ENCODE data around the gene C3AR1. TPM values are rescaled to one million over a fixed set of nuclear protein-coding genes. Genes with fewer than 3 reads are reported as not detected.

C3AR1 gene
- total and polyA plus RNA-seq, 7 donors, result 6.6 to 27.3 (median 10.0) TPM

GRCh38 chr12:8014836-8015235 is 51.3 kb downstream of the C3AR1 start:
- WGBS, 2 donors, result 51 to 75% methylated on average over 18 of the region's 18 CpGs
- H3K27me3 ChIP-seq, result peaks cover 10 to 73% (median 24%) of the 10 kb centered on the region in 3 donors
- intact Hi-C loops (cut with DNase I), result no loop called here
- no peaks in the 10 kb centered on the region for H3K9me3 ChIP-seq
- no peaks in the 10 kb centered on the region for H3K36me3 ChIP-seq
- TF ChIP-seq POLR2A (IDR thresholded peaks at IDR 0.05) (no peak), POLR2AphosphoS5 (IDR thresholded peaks at IDR 0.05) (no peak), EP300 (IDR thresholded peaks at IDR 0.05) (no peak), CTCF (IDR thresholded peaks at IDR 0.05) (no peak)
- H3K4me3 ChIP-seq, result no peak overlapping the region
- DNase-seq, result no peak
- no peak overlapping the region for H3K27ac ChIP-seq
- peaks cover 0 to 13% (median 10%) of the 10 kb centered on the region in 4 donors for H3K4me1 ChIP-seq

- Histone ChIP-seq H3K27me3 (peaks cover under 1 to 53% (median 9%) of the 10 kb centered on the region in 3 donors), H3K4me3 (no peak overlapping the region), H3K27ac (no peak overlapping the region), H3K36me3 (no peaks in the 10 kb centered on the region), H3K9me3 (no peaks in the 10 kb centered on the region), H3K4me1 (no peaks in the 10 kb centered on the region)
- no peak for TF ChIP-seq POLR2AphosphoS5 (IDR thresholded peaks at IDR 0.05)
- TF ChIP-seq EP300 (IDR thresholded peaks at IDR 0.05), result no peak
- TF ChIP-seq POLR2A (IDR thresholded peaks at IDR 0.05), result no peak
- no peak for TF ChIP-seq CTCF (IDR thresholded peaks at IDR 0.05)
- intact Hi-C loops (cut with DNase I), result no loop called here
- no peak for DNase-seq
- WGBS, 2 donors, result 73 to 90% methylated on average over 7 of the region's 7 CpGs
These were observed 53.4 kb downstream of the C3AR1 start for GRCh38 chr12:8012651-8013309.

- H3K27me3 ChIP-seq, result peaks cover 0 to 38% (median 3%) of the 10 kb centered on the region in 3 donors
- no peak overlapping the region for H3K27ac ChIP-seq
- no peak overlapping the region for H3K4me3 ChIP-seq
- H3K9me3 ChIP-seq, result no peaks in the 10 kb centered on the region
- TF ChIP-seq POLR2A (IDR thresholded peaks at IDR 0.05) (no peak), EP300 (IDR thresholded peaks at IDR 0.05) (no peak), POLR2AphosphoS5 (IDR thresholded peaks at IDR 0.05) (no peak), CTCF (IDR thresholded peaks at IDR 0.05) (no peak)
- no peak for DNase-seq
- H3K36me3 ChIP-seq, result no peaks in the 10 kb centered on the region
- H3K4me1 ChIP-seq, result no peaks in the 10 kb centered on the region
- whole genome bisulfite sequencing, 2 donors, result 69 to 91% methylated on average over 7 of the region's 7 CpGs
- intact Hi-C loops (cut with DNase I), result no loop called here
These were observed 54.8 kb downstream of the C3AR1 start for GRCh38 chr12:8011331-8011730.

Other genes with a start within 250 kb of the C3AR1 start
- 1 to 10 TPM in 1 of 4 donors, not detected in 3; 1.4 TPM for gene SLC2A14, start 193.4 kb downstream of the C3AR1 start, total RNA-seq
- under 1 TPM in 1 of 3 donors, not detected in 2; 0.04 TPM for gene SLC2A14, start 193.4 kb downstream of the C3AR1 start, polyA plus RNA-seq
- gene SLC2A3, start 130.2 kb downstream of the C3AR1 start, total RNA-seq, result 100 to 1,000 TPM in 1 of 4 donors, 10 to 100 TPM in 3; 12.8 to 110 (median 30.9) TPM
- gene SLC2A3, start 130.2 kb downstream of the C3AR1 start, polyA plus RNA-seq, result 10 to 100 TPM in 1 of 3 donors, 1 to 10 TPM in 2; 3.0 to 12.6 (median 6.0) TPM
- 10 to 100 TPM; 12.5 to 17.1 (median 15.7) TPM for gene FOXJ2, start 33.6 kb downstream of the C3AR1 start, total RNA-seq
- gene FOXJ2, start 33.6 kb downstream of the C3AR1 start, polyA plus RNA-seq, result 1 to 10 TPM; 2.8 to 8.6 (median 4.8) TPM
- gene NECAP1, start 15.9 kb upstream of the C3AR1 start, total RNA-seq, result 10 to 100 TPM; 23.9 to 31.0 (median 25.2) TPM
- 10 to 100 TPM; 21.3 to 45.5 (median 33.0) TPM for gene NECAP1, start 15.9 kb upstream of the C3AR1 start, polyA plus RNA-seq
- 1 to 10 TPM in 3 of 4 donors, under 1 TPM in 1; 0.49 to 3.4 (median 2.2) TPM for gene CLEC4A, start 57.3 kb upstream of the C3AR1 start, total RNA-seq
- gene CLEC4A, start 57.3 kb upstream of the C3AR1 start, polyA plus RNA-seq, result 1 to 10 TPM; 3.7 to 5.5 (median 4.8) TPM
- not detected for gene ZNF705A, start 90.7 kb upstream of the C3AR1 start, total RNA-seq
- not detected for gene ZNF705A, start 90.7 kb upstream of the C3AR1 start, polyA plus RNA-seq
- under 1 TPM in 2 of 4 donors, not detected in 2; 0.28 to 0.33 TPM for gene FAM90A1, start 161.3 kb upstream of the C3AR1 start, total RNA-seq
- under 1 TPM in 1 of 3 donors, not detected in 2; 0.41 TPM for gene FAM90A1, start 161.3 kb upstream of the C3AR1 start, polyA plus RNA-seq